ENCODE results near the gene ETFB.
A peak's percentile ranks its signal among the peaks of the same experiment; 100 is the strongest.
"Not testable (repeated sequence)": the region's sequence is repeated elsewhere in the genome, so short reads cannot be mapped to it uniquely, and the experiment has no call there.

The ETFB gene

DNA sequence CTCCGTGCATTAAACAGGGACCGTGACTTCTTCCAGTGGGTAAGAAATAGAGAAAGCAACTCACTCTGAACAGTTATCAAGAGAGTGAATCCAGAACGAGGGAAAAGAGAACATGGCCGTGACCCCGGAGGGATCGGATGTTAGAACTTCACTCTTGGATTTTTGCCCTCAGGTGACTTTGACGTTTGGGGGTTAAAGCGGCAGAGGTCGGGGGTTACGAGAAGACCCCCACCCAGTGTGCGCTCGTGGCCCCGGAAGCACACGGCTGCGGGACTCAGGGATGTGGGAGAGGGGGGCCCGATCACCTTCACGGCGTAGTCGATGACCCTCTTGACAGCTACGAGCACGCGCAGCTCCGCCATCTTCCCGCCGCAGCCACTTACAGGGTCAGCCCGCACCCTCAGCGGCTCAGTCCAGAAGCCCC lies at the start of gene ETFB:
TSS of gene ETFB (minus strand) at position 424 of the 424 bp plus-strand sequence. CDS start at position 362, 62 bp downstream.
- Mint-ChIP-seq H3K27ac (peak within 1 kb of the TSS; percentile 97), H3K36me3 (peaks cover 10 to 22% of the 10 kb centered on the region in 2 donors), H3K4me1 (peaks cover 41 to 66% of the 10 kb centered on the region in 2 donors), H3K27me3 (no peaks in the 10 kb centered on the region), H3K9me3 (no peaks in the 10 kb centered on the region), H3K4me3 (peak within 1 kb of the TSS; percentile 95 to 96)
- DNase-seq (no peak), ATAC-seq (replicated peaks) (no peak)

DNA sequence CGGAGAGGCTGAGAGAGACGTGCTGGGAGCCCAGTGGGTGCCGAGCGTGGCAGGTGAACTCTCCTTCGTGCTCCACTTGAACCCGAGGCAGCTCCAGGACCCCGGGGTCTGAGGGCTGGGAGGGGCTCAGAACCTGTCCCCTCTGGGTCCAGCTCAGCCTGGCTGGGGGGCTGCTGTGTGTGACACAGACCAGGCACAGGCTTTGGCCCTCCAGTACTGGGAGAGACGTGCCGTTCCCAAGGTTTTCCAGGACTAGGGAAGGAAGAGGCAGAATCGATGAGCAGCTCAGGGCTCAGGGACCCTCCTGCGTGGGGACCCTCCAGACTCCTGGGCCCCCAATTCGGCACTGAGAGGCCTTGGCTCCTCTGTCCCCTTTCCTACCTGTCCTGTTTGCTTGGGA lies 49.0 kb upstream of the ETFB start:
- no peak for ATAC-seq (replicated peaks)
- Mint-ChIP-seq H3K27me3 (no peaks in the 10 kb centered on the region), H3K4me3 (peak overlapping the region; percentile 29 to 97)

DNA sequence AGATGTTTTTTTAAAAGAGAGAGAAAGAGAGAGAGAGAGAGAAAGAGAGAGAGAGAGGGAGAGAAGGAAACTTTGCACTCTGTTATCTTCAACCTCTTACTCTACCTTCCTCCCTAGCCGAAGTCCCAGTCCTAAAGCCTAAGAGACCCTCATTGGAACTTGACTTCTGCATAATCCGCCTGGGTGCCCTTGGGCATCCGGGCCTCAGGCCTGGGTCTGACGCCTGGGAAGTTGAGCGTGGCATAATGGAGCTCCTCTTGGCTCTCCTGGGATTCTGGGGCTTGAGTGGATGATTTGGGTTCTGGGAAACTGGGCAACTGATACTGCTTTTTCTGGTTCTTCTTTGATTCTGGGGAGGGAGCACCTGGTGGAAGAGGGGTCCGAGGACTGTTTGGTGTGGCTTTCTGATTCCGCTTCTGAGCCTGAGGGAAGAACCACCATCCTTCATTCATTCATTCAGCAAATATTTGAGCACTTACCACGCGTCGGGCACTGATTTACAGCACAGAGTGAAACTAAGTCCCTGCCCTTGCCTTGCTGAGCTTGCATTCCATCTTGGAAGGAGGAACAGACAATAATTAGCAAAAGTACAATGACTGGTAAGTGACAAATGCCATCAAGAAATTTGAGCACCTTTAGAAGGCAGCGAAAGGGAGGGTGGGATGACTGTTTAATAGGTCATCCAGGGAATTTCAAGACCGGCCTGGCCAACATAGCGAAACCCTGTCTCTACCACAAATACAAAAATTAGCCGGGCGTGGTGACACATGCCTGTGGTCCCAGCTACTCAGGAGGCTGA lies 45.0 kb upstream of the ETFB start:
- H3K9me3 Mint-ChIP-seq = no peaks in the 10 kb centered on the region
- ATAC-seq (replicated peaks) = no peak
- H3K27me3 Mint-ChIP-seq = no peaks in the 10 kb centered on the region
- peaks cover 23 to 74% of the 10 kb centered on the region in 2 donors for H3K4me1 Mint-ChIP-seq
- H3K36me3 Mint-ChIP-seq = peaks cover 31 to 44% of the 10 kb centered on the region in 2 donors
- no peak for DNase-seq
- peak overlapping the region; percentile 47 for H3K27ac Mint-ChIP-seq
- no peak overlapping the region for H3K4me3 Mint-ChIP-seq

More for the DNA sequence above, 49.0 kb upstream of the ETFB start:
- DNase-seq = no peak
- Mint-ChIP-seq H3K27ac (no peak overlapping the region), H3K4me1 (peaks cover 36 to 76% of the 10 kb centered on the region in 2 donors), H3K36me3 (peaks cover 33 to 47% of the 10 kb centered on the region in 2 donors), H3K9me3 (peaks cover 0 to 2% of the 10 kb centered on the region in 2 donors)

DNA sequence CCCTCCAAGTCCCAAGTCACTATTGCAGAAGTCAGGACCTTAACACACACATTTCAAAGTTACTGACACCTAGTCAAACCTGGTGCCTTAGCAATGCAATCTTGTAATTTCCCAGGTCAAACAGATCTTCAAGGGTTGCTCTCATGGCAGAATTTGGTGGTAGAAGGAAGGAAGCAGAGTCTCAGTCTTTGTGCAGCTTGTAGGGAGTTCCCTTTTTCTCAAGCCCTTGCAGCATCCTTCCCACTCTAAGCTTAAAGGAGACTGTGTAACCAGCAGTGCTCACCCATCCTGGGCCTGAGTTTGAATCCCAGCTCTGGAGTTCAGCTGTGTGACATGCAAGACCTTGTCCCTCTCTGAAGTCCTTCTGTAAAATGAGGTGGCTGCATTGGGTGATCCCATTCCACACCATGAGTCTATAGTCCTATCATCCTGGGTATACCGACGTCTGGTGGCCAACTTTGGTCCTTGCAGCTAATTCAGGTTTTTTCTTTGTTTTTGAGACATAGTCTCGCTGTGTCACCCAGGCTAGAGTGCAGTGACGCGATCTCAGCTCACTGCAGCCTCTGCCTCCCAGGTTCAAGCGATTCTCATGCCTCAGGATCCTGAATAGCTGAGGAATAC lies 41.4 kb upstream of the ETFB start:
- Mint-ChIP-seq H3K9me3 (peaks cover 3 to 7% of the 10 kb centered on the region in 2 donors), H3K36me3 (peaks cover 18 to 20% of the 10 kb centered on the region in 2 donors), H3K27ac (no peak overlapping the region)

DNA sequence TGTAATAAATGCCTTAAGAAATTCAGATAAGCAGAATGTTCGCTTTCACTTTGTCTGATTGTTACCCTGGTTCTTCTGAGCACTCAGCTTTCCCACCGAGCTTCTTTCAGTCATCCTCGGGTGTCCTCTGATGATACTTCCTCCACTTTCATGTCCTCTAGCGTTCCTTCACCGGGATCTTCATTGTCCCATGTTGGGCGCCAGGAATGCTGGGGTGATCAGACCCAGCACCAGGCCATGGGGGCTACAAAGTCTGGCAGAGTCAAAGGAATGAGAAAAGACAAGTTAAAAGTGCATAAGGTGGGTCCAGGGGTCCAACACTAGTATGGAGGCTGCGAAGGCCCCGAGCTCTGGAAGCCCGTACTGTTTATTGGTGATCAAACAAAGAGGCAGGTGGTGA lies 35.9 kb upstream of the ETFB start:
- no peak for ATAC-seq (replicated peaks)
- H3K4me1 Mint-ChIP-seq = peaks cover 3 to 17% of the 10 kb centered on the region in 2 donors
- no peak overlapping the region for H3K4me3 Mint-ChIP-seq
- peaks cover 10 to 15% of the 10 kb centered on the region in 2 donors for H3K9me3 Mint-ChIP-seq
- H3K36me3 Mint-ChIP-seq = peaks cover 8 to 14% of the 10 kb centered on the region in 2 donors
- peak overlapping the region; percentile 16 for H3K27ac Mint-ChIP-seq
- no peaks in the 10 kb centered on the region for H3K27me3 Mint-ChIP-seq
- no peak for DNase-seq

More for the DNA sequence above, 41.4 kb upstream of the ETFB start:
- Mint-ChIP-seq H3K27me3 (no peaks in the 10 kb centered on the region), H3K4me3 (no peak overlapping the region), H3K4me1 (peaks cover 12 to 43% of the 10 kb centered on the region in 2 donors)
- DNase-seq (no peak), ATAC-seq (replicated peaks) (peak; percentile 59 to 63)

DNA sequence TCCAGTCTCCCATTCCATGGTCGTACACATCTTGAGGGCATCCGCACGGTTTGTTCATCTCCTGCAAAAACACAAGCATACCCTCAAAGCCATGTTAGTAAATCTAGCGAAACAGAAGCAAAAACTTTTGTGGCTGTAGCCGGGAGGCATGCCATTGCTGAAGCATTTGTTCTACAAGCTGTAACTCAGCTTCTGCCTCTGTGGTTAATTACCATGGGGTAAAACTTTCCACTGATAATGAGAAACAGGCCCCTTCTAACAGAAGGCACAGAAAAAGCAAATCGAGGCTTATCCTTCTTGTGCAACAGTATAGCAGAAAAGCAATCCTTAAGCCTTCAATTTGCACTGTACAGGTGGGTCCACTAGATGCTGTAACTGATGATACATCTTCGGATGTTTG lies 33.7 kb upstream of the ETFB start:
- H3K27ac Mint-ChIP-seq; ATAC-seq (replicated peaks); H3K4me3 Mint-ChIP-seq; DNase-seq; H3K27me3 Mint-ChIP-seq: not testable (repeated sequence)
- Mint-ChIP-seq H3K9me3 (peaks cover 11 to 17% of the 10 kb centered on the region in 2 donors), H3K4me1 (peaks cover 4 to 26% of the 10 kb centered on the region in 2 donors), H3K36me3 (peaks cover 8 to 15% of the 10 kb centered on the region in 2 donors)

DNA sequence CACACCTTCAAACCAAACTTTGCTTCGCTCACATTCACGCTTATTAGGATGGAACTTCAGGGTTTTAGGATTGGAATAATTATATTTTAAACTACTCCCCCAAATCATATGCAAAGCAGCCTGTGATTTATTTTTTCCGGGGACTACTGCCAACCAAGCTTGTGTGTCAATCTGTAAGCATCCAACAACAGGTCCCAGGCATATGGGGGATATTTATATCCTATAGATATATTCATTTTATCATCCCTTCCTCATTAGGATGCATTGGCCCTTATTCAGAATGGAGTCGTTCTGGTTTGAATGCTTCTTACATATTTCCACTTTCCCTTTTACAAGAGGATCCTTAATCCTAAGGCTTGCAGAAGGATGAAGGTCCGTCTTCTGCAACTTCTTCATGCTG lies 33.0 kb upstream of the ETFB start:
- Mint-ChIP-seq H3K36me3 (peaks cover 8 to 17% of the 10 kb centered on the region in 2 donors), H3K4me1 (peaks cover 8 to 33% of the 10 kb centered on the region in 2 donors), H3K27ac (no peak overlapping the region), H3K27me3 (no peaks in the 10 kb centered on the region), H3K4me3 (no peak overlapping the region), H3K9me3 (peaks cover 13 to 19% of the 10 kb centered on the region in 2 donors)
- ATAC-seq (replicated peaks) = no peak
- DNase-seq = no peak

DNA sequence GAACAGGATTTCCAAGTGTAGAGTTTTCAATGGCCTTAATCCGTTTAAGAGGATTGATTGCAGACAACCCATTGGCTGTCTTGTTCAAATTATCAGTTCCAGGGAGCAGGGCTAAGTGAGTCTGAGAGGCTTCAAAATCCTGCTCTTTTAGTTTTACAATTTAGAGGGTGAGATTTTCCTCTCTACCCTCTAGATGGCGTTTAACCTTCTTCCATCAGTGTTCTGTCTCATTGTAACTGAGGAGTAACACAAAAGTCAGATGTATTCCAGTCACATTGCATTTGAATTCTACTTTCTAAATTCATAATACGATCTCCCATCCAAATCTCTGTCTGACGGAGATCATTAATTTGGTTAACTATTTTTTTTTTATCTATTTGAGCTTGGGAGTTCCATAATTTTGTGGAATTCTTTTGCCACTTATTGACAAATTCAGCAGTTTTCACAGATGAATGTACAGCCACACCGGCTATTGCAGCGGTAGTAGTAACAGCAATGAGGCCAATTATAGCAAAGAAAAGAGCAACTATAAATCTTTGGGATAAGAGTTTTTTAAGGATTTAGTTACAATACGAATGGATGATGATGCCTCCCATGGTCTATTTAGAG lies 32.0 kb upstream of the ETFB start:
- H3K36me3 Mint-ChIP-seq = peaks cover 8 to 17% of the 10 kb centered on the region in 2 donors
- no peak overlapping the region for H3K4me3 Mint-ChIP-seq
- no peak for ATAC-seq (replicated peaks)
- H3K27me3 Mint-ChIP-seq = no peaks in the 10 kb centered on the region
- DNase-seq = no peak
- peaks cover 13 to 16% of the 10 kb centered on the region in 2 donors for H3K9me3 Mint-ChIP-seq
- H3K4me1 Mint-ChIP-seq = peaks cover 11 to 39% of the 10 kb centered on the region in 2 donors
- no peak overlapping the region for H3K27ac Mint-ChIP-seq

DNA sequence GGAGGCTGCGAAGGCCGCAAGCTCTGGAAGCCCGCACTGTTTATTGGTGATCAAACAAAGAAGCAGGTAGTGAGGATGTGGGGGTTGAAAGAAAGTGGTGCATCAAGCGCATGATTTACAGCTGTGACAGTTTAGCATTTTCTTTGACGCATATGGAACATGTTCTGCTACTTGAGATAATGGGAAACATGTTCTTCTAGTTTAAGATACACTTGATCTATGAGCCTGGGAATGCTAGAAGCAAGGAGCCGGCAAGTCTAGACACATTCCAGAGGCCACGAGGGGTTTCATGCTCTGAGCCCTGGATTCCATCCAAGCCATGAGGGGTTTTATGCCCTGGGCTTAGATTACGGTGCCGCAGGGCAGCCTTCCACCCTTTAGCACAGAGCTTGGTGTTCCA lies 31.3 kb upstream of the ETFB start:
- Mint-ChIP-seq H3K9me3 (peaks cover 11 to 12% of the 10 kb centered on the region in 2 donors), H3K36me3 (peaks cover 8 to 11% of the 10 kb centered on the region in 2 donors), H3K4me1 (peaks cover 14 to 46% of the 10 kb centered on the region in 2 donors)
- not testable (repeated sequence) for H3K27me3 Mint-ChIP-seq; H3K27ac Mint-ChIP-seq; H3K4me3 Mint-ChIP-seq; ATAC-seq (replicated peaks); DNase-seq

DNA sequence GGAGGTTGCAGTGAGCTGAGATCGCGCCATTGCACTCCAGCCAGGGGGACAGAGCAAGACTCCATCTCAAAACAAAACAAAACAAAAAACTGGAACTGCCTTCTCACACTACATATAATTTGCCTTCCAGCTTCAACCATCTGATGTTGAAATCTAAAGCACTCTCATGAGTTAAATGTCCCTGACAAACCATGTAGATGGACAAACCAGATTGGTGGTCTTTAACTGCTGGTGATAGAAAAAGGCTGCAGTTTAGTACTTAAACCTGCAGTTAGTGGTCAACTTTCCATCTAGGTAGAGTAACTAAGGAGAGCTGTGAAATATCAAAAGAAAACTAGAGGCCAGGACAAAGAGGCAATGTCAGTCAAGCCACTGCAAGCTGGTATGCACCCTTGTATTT lies 30.0 kb upstream of the ETFB start:
- Mint-ChIP-seq H3K27ac (no peak overlapping the region), H3K4me3 (no peak overlapping the region), H3K27me3 (peaks cover 1 to 2% of the 10 kb centered on the region in 2 donors), H3K36me3 (peaks cover 0 to 3% of the 10 kb centered on the region in 2 donors), H3K4me1 (peaks cover 14 to 48% of the 10 kb centered on the region in 2 donors), H3K9me3 (peaks cover 4% of the 10 kb centered on the region in 2 donors)
- ATAC-seq (replicated peaks) = no peak
- no peak for DNase-seq

DNA sequence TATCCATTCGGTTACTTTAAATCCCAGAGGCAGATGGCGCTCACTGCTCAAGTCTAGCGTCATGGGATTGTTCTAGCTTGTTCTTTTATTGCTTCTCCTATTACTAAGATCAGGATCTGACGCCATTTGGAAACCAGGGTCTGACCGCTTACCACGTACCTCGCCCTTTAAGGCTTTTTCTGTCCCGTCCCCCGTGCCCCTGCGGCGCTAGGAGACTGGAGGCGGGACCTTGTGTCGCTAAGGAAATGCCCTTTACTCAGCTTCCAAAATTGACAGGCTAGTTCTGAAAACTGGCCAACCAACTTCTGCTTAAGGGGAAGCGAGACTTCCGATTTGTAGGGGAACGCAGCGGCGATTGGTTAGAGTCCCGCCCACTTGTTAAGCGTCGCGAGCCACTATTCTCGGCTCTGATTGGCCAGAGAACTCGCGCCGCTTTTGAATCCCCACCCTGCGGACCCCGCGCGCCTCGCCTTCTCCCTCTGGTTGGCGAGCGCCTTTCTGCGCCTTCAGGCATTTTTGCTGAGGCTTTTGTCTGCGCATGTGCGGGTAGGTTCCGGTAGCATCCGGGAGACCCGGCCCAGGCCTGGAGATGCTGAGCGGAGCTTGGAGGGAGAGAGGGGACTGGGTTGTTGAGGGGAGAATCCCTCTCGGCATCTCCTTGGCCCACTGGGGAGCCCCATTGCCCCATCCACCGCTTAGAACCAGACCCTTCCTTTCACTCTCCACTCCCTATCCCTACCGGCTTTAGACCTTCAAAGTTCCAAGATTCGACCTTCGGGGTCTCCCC lies 28.1 kb upstream of the ETFB start:
- H3K27me3 Mint-ChIP-seq = peaks cover 6 to 8% of the 10 kb centered on the region in 2 donors
- ATAC-seq (replicated peaks) (peak; percentile 90 to 93), DNase-seq (peak; percentile 94)
- peak overlapping the region; percentile 89 for H3K27ac Mint-ChIP-seq
- H3K4me1 Mint-ChIP-seq = peaks cover 20 to 60% of the 10 kb centered on the region in 2 donors
- peaks cover 4% of the 10 kb centered on the region in 2 donors for H3K9me3 Mint-ChIP-seq
- peak overlapping the region; percentile 83 to 89 for H3K4me3 Mint-ChIP-seq
- H3K36me3 Mint-ChIP-seq = peaks cover 0 to 3% of the 10 kb centered on the region in 2 donors

DNA sequence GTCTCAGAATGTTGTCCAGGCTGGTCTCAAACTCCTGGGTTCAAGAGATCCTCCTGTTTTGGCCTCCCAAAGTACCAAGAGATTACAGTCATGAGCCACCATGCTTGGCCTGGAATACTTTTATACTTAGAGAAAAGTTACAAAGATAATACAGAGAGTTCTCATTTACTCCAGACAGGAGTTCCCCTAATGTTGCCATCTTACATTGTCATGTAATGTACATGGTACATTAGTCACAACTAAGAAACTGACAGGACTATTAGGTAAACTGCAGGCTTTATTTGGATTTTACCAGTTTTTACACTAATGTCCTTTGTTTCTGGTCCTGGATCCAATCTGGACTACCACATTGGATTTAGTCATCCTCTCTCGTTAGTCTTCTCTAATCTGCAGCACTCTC lies 26.5 kb upstream of the ETFB start:
- DNase-seq = no peak
- ATAC-seq (replicated peaks) = no peak
- peaks cover 27 to 62% of the 10 kb centered on the region in 2 donors for H3K4me1 Mint-ChIP-seq
- H3K4me3 Mint-ChIP-seq = peak overlapping the region in 1 of 2 donors; percentile 25
- peaks cover 6 to 8% of the 10 kb centered on the region in 2 donors for H3K27me3 Mint-ChIP-seq
- peaks cover 0 to 3% of the 10 kb centered on the region in 2 donors for H3K36me3 Mint-ChIP-seq
- no peak overlapping the region for H3K27ac Mint-ChIP-seq
- peaks cover 4% of the 10 kb centered on the region in 2 donors for H3K9me3 Mint-ChIP-seq

DNA sequence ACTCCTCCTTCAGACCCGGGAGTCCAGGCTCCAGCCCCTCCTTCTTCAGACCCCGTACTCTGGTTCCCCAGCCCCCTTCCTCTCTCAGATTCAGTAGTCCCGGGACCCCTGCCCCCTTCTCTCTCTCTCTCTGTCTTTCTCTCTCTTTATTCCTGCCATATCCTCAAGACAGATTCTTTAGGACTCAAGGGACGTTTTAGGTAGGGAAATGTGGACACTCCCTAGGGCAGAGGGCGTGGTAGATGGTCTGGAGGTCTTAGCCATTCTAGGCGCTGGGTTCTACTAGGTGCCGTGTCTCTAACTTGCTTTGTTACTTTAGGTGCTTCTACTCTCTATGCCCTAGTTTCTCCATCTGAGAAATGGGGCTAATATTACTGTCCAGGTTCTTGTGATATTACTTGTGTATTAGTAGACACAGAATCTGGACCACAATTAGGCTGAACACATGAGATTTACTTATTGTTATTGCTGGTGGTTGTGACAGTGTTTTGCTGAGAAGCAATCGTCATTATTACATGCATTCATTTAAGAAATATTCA lies 25.0 kb upstream of the ETFB start:
- ATAC-seq (replicated peaks) = no peak
- H3K4me3 Mint-ChIP-seq = peak overlapping the region; percentile 29 to 43

More for the DNA sequence above, 25.0 kb upstream of the ETFB start:
- peaks cover 4% of the 10 kb centered on the region in 2 donors for H3K9me3 Mint-ChIP-seq
- no peak for DNase-seq
- peaks cover 6 to 12% of the 10 kb centered on the region in 2 donors for H3K27me3 Mint-ChIP-seq
- H3K27ac Mint-ChIP-seq = peak overlapping the region; percentile 6
- peaks cover 30 to 61% of the 10 kb centered on the region in 2 donors for H3K4me1 Mint-ChIP-seq
- H3K36me3 Mint-ChIP-seq = peaks cover 0 to 3% of the 10 kb centered on the region in 2 donors
